ENCODE data around the gene DNAJA2. TPM values are rescaled to one million over a fixed set of nuclear protein-coding genes. Genes with fewer than 3 reads are reported as not detected.
A peak's percentile ranks its signal among the peaks of the same experiment; 100 is the strongest.

The DNAJA2 gene
- total and polyA plus RNA-seq, 2 donors: 45.5 to 70.4 TPM

- no peaks in the 10 kb centered on the region for H3K36me3 ChIP-seq (ENCODE audit: insufficient read depth)
- H3K27ac ChIP-seq (ENCODE audit: low read depth): no peak overlapping the region
- no peaks in the 10 kb centered on the region for H3K4me1 ChIP-seq (ENCODE audit: insufficient read depth)
- H3K4me3 ChIP-seq (ENCODE audit: low read depth, low read length): no peak overlapping the region
- DNase-seq (ENCODE audit: extremely low spot score): no peak
- 66% methylated on average over 43 of the region's 43 CpGs for WGBS
Measured at GRCh38 chr16:46929378-46930332, 43.8 kb downstream of the DNAJA2 start.

GRCh38 chr16:46928811-46929210, 44.7 kb downstream of the DNAJA2 start:
- WGBS: 88% methylated on average over 15 of the region's 15 CpGs

GRCh38 chr16:46927273-46927672, 46.2 kb downstream of the DNAJA2 start:
- 88% methylated on average over 8 of the region's 8 CpGs for WGBS
- Histone ChIP-seq H3K27ac (ENCODE audit: low read depth) (no peak overlapping the region), H3K36me3 (ENCODE audit: insufficient read depth) (no peaks in the 10 kb centered on the region), H3K4me3 (ENCODE audit: low read depth, low read length) (no peak overlapping the region), H3K4me1 (ENCODE audit: insufficient read depth) (no peaks in the 10 kb centered on the region)
- no peak for DNase-seq (ENCODE audit: extremely low spot score)

More at GRCh38 chr16:46928811-46929210, 44.7 kb downstream of the DNAJA2 start:
- Histone ChIP-seq H3K4me3 (ENCODE audit: low read depth, low read length) (no peak overlapping the region), H3K36me3 (ENCODE audit: insufficient read depth) (no peaks in the 10 kb centered on the region), H3K4me1 (ENCODE audit: insufficient read depth) (no peaks in the 10 kb centered on the region), H3K27ac (ENCODE audit: low read depth) (no peak overlapping the region)
- no peak for DNase-seq (ENCODE audit: extremely low spot score)

- Histone ChIP-seq H3K36me3 (ENCODE audit: insufficient read depth) (no peaks in the 10 kb centered on the region), H3K4me1 (ENCODE audit: insufficient read depth) (no peaks in the 10 kb centered on the region), H3K27ac (ENCODE audit: low read depth) (no peak overlapping the region), H3K4me3 (ENCODE audit: low read depth, low read length) (no peak overlapping the region)
- WGBS: 95% methylated on average over 13 of the region's 13 CpGs
- DNase-seq (ENCODE audit: extremely low spot score): no peak
Measured at GRCh38 chr16:46926470-46927225, 46.8 kb downstream of the DNAJA2 start.

- no peak overlapping the region for H3K4me3 ChIP-seq (ENCODE audit: low read depth, low read length)
- WGBS: 91% methylated on average over 6 of the region's 6 CpGs
- no peak overlapping the region for H3K27ac ChIP-seq (ENCODE audit: low read depth)
- no peak for DNase-seq (ENCODE audit: extremely low spot score)
- no peaks in the 10 kb centered on the region for H3K4me1 ChIP-seq (ENCODE audit: insufficient read depth)
- no peaks in the 10 kb centered on the region for H3K36me3 ChIP-seq (ENCODE audit: insufficient read depth)
Measured at GRCh38 chr16:46924402-46924801, 49.1 kb downstream of the DNAJA2 start.

- no peak overlapping the region for H3K27ac ChIP-seq (ENCODE audit: low read depth)
- no peak for DNase-seq (ENCODE audit: extremely low spot score)
- WGBS: 82% methylated on average over 19 of the region's 19 CpGs
- H3K4me3 ChIP-seq (ENCODE audit: low read depth, low read length): no peak overlapping the region
- no peaks in the 10 kb centered on the region for H3K36me3 ChIP-seq (ENCODE audit: insufficient read depth)
- no peaks in the 10 kb centered on the region for H3K4me1 ChIP-seq (ENCODE audit: insufficient read depth)
Measured at GRCh38 chr16:46923513-46924295, 49.8 kb downstream of the DNAJA2 start.

GRCh38 chr16:46922239-46922638, 51.2 kb downstream of the DNAJA2 start:
- no peak overlapping the region for H3K27ac ChIP-seq (ENCODE audit: low read depth)
- no peaks in the 10 kb centered on the region for H3K4me1 ChIP-seq (ENCODE audit: insufficient read depth)
- no peak for DNase-seq (ENCODE audit: extremely low spot score)
- no peaks in the 10 kb centered on the region for H3K36me3 ChIP-seq (ENCODE audit: insufficient read depth)
- 94% methylated on average over 10 of the region's 10 CpGs for WGBS
- H3K4me3 ChIP-seq (ENCODE audit: low read depth, low read length): no peak overlapping the region

GRCh38 chr16:46920402-46921068, 52.9 kb downstream of the DNAJA2 start:
- H3K36me3 ChIP-seq (ENCODE audit: insufficient read depth): no peaks in the 10 kb centered on the region
- WGBS: 69% methylated on average over 9 of the region's 9 CpGs
- no peak overlapping the region for H3K27ac ChIP-seq (ENCODE audit: low read depth)
- H3K4me3 ChIP-seq (ENCODE audit: low read depth, low read length): no peak overlapping the region
- peak; percentile 14 for DNase-seq (ENCODE audit: extremely low spot score)
- H3K4me1 ChIP-seq (ENCODE audit: insufficient read depth): no peaks in the 10 kb centered on the region

GRCh38 chr16:46918905-46919792, 54.3 kb downstream of the DNAJA2 start:
- WGBS: 65% methylated on average over 21 of the region's 21 CpGs
- no peaks in the 10 kb centered on the region for H3K4me1 ChIP-seq (ENCODE audit: insufficient read depth)
- no peak for DNase-seq (ENCODE audit: extremely low spot score)
- H3K36me3 ChIP-seq (ENCODE audit: insufficient read depth): no peaks in the 10 kb centered on the region
- H3K4me3 ChIP-seq (ENCODE audit: low read depth, low read length): no peak overlapping the region
- no peak overlapping the region for H3K27ac ChIP-seq (ENCODE audit: low read depth)

GRCh38 chr16:46918400-46918799, 55.1 kb downstream of the DNAJA2 start:
- WGBS: 88% methylated on average over 11 of the region's 11 CpGs
- Histone ChIP-seq H3K27ac (ENCODE audit: low read depth) (no peak overlapping the region), H3K36me3 (ENCODE audit: insufficient read depth) (no peaks in the 10 kb centered on the region), H3K4me3 (ENCODE audit: low read depth, low read length) (no peak overlapping the region), H3K4me1 (ENCODE audit: insufficient read depth) (no peaks in the 10 kb centered on the region)
- DNase-seq (ENCODE audit: extremely low spot score): no peak

GRCh38 chr16:46916980-46917379, 56.5 kb downstream of the DNAJA2 start:
- WGBS: 96% methylated on average over 3 of the region's 3 CpGs
- Histone ChIP-seq H3K27ac (ENCODE audit: low read depth) (no peak overlapping the region), H3K36me3 (ENCODE audit: insufficient read depth) (no peaks in the 10 kb centered on the region), H3K4me3 (ENCODE audit: low read depth, low read length) (no peak overlapping the region), H3K4me1 (ENCODE audit: insufficient read depth) (no peaks in the 10 kb centered on the region)
- no peak for DNase-seq (ENCODE audit: extremely low spot score)

GRCh38 chr16:46915483-46916025, 57.9 kb downstream of the DNAJA2 start:
- no peak for DNase-seq (ENCODE audit: extremely low spot score)
- H3K4me1 ChIP-seq (ENCODE audit: insufficient read depth): no peaks in the 10 kb centered on the region
- no peak overlapping the region for H3K27ac ChIP-seq (ENCODE audit: low read depth)
- WGBS: 96% methylated on average over 2 of the region's 2 CpGs
- no peak overlapping the region for H3K4me3 ChIP-seq (ENCODE audit: low read depth, low read length)
- H3K36me3 ChIP-seq (ENCODE audit: insufficient read depth): no peaks in the 10 kb centered on the region
